Measurements from ENCODE around the gene OR2B2.

The OR2B2 gene

GRCh38 chr6:27896398-27896796 lies 15.8 kb downstream of the OR2B2 start:
- no peak for TF ChIP-seq FOXP2 (optimal IDR thresholded peaks at IDR 0.05; ENCODE audit: borderline replicate concordance, extremely low read depth, extremely low read length, insufficient read depth)
- no peak for TF ChIP-seq SIN3A (IDR thresholded peaks at IDR 0.05; ENCODE audit: borderline replicate concordance, insufficient read depth, low read length)
- no peak for TF ChIP-seq TAF1 (IDR thresholded peaks at IDR 0.05; ENCODE audit: borderline replicate concordance, insufficient read depth, low read length)
- no peak for TF ChIP-seq POLR2AphosphoS5 (IDR thresholded peaks at IDR 0.05; ENCODE audit: low read depth, low read length)
- no peak for TF ChIP-seq REST (IDR thresholded peaks at IDR 0.05; ENCODE audit: insufficient read depth in 1 of 2, low read depth in 2 of 2, low read length in 2 of 2)

- TF ChIP-seq SIN3A (IDR thresholded peaks at IDR 0.05; ENCODE audit: borderline replicate concordance, insufficient read depth, low read length) = 0 out of 2 replicates have a peak, but pooled peaks have one; percentile 17
- TF ChIP-seq REST (IDR thresholded peaks at IDR 0.05; ENCODE audit: insufficient read depth in 1 of 2, low read depth in 2 of 2, low read length in 2 of 2) = 0 out of 4 replicates have a peak, but pooled peaks of 1 of the 2 experiments have one; percentile 13
- no peak for TF ChIP-seq POLR2AphosphoS5 (IDR thresholded peaks at IDR 0.05; ENCODE audit: low read depth, low read length)
Observed at GRCh38 chr6:27894839-27895762, 17.1 kb downstream of the OR2B2 start.

GRCh38 chr6:27893836-27894807 lies 18.1 kb downstream of the OR2B2 start:
- TF ChIP-seq SIN3A (IDR thresholded peaks at IDR 0.05; ENCODE audit: borderline replicate concordance, insufficient read depth, low read length) (peak; percentile 64; the same call in 1 of the 2 replicates), TAF1 (IDR thresholded peaks at IDR 0.05; ENCODE audit: borderline replicate concordance, insufficient read depth, low read length) (no peak; the same call in none of the 2 replicates), POLR2AphosphoS5 (IDR thresholded peaks at IDR 0.05; ENCODE audit: low read depth, low read length) (peak; percentile 74)

- TF ChIP-seq SIN3A (IDR thresholded peaks at IDR 0.05; ENCODE audit: borderline replicate concordance, insufficient read depth, low read length) (peak; percentile 82; the same call in 1 of the 2 replicates), FOXP2 (optimal IDR thresholded peaks at IDR 0.05; ENCODE audit: borderline replicate concordance, extremely low read depth, extremely low read length, insufficient read depth) (no peak), REST (IDR thresholded peaks at IDR 0.05; ENCODE audit: insufficient read depth in 1 of 2, low read depth in 2 of 2, low read length in 2 of 2) (0 out of 4 replicates have a peak, but pooled peaks have one; percentile 40 to 54), POLR2AphosphoS5 (IDR thresholded peaks at IDR 0.05; ENCODE audit: low read depth, low read length) (peak; percentile 97), TAF1 (IDR thresholded peaks at IDR 0.05; ENCODE audit: borderline replicate concordance, insufficient read depth, low read length) (peak; percentile 99)
Observed at GRCh38 chr6:27893059-27893835, 18.9 kb downstream of the OR2B2 start.

Measured in PFSK-1 (cell line).